PC-3 (cell line): ENCODE measurements around the gene KATNA1. TPM values are rescaled to one million over a fixed set of nuclear protein-coding genes. Genes with fewer than 3 reads are reported as not detected.

Source experiments
- ATAC-seq: fragments of 200-7000 bp; cut with Tn5 transposase; 2 replicates; pipeline ENCODE4 v1.9.1; 2020; ENCODE audit warnings: mild to moderate bottlenecking, moderate library complexity
- BruUV-seq: library from RNA; stranded (reverse); fragments of 400-500 nt; replicated peaks from 2 replicates; lab custom pipeline; 2021; lab: Mats Ljungman, UMichigan
- CTCF ChIA-PET: fragments of 300-600 bp; sonication (Branson Sonifier 250); formaldehyde crosslinking; loops from one replicate; lab custom pipeline; 2022; ENCODE audit warnings: antibody characterized with exemption; lab: Charles Lee
- POLR2A ChIA-PET: fragments of 300-600 bp; sonication (Branson Sonifier 250); formaldehyde crosslinking; loops from one replicate; lab custom pipeline; 2022; ENCODE audit warnings: antibody characterized with exemption; ENCODE audit not compliant: unreplicated experiment; lab: Charles Lee
- DNase-seq: peaks from one replicate; pipeline ENCODE4 v3.0.0-alpha.2; 2015
- H2AFZ ChIP-seq: fragments of 300-600 bp; sonication (generic); 2 replicates; pipeline ENCODE4 v1.6.0; 2016; ENCODE audit warnings: antibody characterized with exemption, low read length
- H3F3A ChIP-seq: fragments of 300-600 bp; sonication (generic); one replicate; pipeline ENCODE4 v1.6.0; 2017; ENCODE audit warnings: antibody characterized with exemption, low read length, control low read depth, mild to moderate bottlenecking; ENCODE audit not compliant: unreplicated experiment
- H3K27ac ChIP-seq: fragments of 300-600 bp; sonication (generic); 2 replicates; pipeline ENCODE4 v1.5.1; 2016; ENCODE audit warnings: mild to moderate bottlenecking, low read length
- H3K27me3 ChIP-seq: fragments of 300-600 bp; sonication (generic); 2 replicates; pipeline ENCODE4 v1.6.1; 2016; ENCODE audit warnings: low read length, mixed read lengths
- H3K36me3 ChIP-seq: fragments of 300-600 bp; sonication (generic); 2 replicates; pipeline ENCODE4 v1.6.1; 2016; ENCODE audit warnings: low read depth, mixed run types, low read length, mixed read lengths
- H3K4me1 ChIP-seq: fragments of 300-600 bp; sonication (generic); 2 replicates; pipeline ENCODE4 v1.5.1; 2016; ENCODE audit warnings: low read length; ENCODE audit not compliant: insufficient read depth
- H3K4me2 ChIP-seq: fragments of 300-600 bp; sonication (generic); 2 replicates; pipeline ENCODE4 v1.6.0; 2016; ENCODE audit warnings: low read length
- H3K4me3 ChIP-seq: fragments of 300-600 bp; sonication (generic); 2 replicates; pipeline ENCODE4 v1.5.1; 2016; ENCODE audit warnings: mild to moderate bottlenecking, low read length, mixed read lengths
- H3K79me2 ChIP-seq: fragments of 300-600 bp; sonication (generic); 2 replicates; pipeline ENCODE4 v1.6.1; 2017; ENCODE audit warnings: low read length, mixed read lengths
- H3K9ac ChIP-seq: fragments of 300-600 bp; sonication (generic); 2 replicates; pipeline ENCODE4 v1.6.0; 2016; ENCODE audit warnings: mild to moderate bottlenecking, low read length
- H3K9me2 ChIP-seq: fragments of 300-600 bp; sonication (generic); replicated peaks from 2 replicates; pipeline ENCODE4 v1.6.1; 2016; ENCODE audit warnings: mixed run types, low read length, mixed read lengths
- H3K9me3 ChIP-seq: fragments of 300-600 bp; sonication (generic); 2 replicates; pipeline ENCODE4 v1.6.1; 2016; ENCODE audit warnings: low read length, mixed read lengths
- H4K20me1 ChIP-seq: fragments of 300-600 bp; sonication (generic); 2 replicates; pipeline ENCODE4 v1.6.1; 2016; ENCODE audit warnings: low read length, mixed read lengths
- EZH2 ChIP-seq: fragments of 300-600 bp; sonication (generic); IDR thresholded peaks from one replicate; pipeline ENCODE4 v1.6.1; 2017; ENCODE audit warnings: antibody characterized with exemption, mild to moderate bottlenecking, low read length; ENCODE audit not compliant: unreplicated experiment
- EZH2phosphoT487 ChIP-seq: fragments of 300-600 bp; sonication (generic); IDR thresholded peaks from 2 replicates; pipeline ENCODE4 v1.6.1; 2018; ENCODE audit warnings: mild to moderate bottlenecking, antibody characterized with exemption, low read length, borderline replicate concordance
- intact Hi-C: fragments of 100-400 bp; cut with micrococcal nuclease; formaldehyde crosslinking; loops from 2 replicates; pipeline ENCODE4 v1.9.0; 2023
- total RNA-seq: library from RNA; depleted of rRNA; stranded (reverse); fragments of >200 nt; gene quantifications from 2 replicates; pipeline ENCODE4 v1.2.3, GENCODE V29; 2014
- TF ChIP-seq, protein P1 (sequence below): fragments of 300-600 bp; sonication (generic); conservative IDR thresholded peaks from 2 replicates; pipeline ENCODE4 v1.5.1; 2017; ENCODE audit warnings: antibody characterized with exemption, low read depth, mild to moderate bottlenecking, low read length

Gene KATNA1
- total RNA-seq, 1 experiment from 2014 or later: 18.1 TPM

DNA sequence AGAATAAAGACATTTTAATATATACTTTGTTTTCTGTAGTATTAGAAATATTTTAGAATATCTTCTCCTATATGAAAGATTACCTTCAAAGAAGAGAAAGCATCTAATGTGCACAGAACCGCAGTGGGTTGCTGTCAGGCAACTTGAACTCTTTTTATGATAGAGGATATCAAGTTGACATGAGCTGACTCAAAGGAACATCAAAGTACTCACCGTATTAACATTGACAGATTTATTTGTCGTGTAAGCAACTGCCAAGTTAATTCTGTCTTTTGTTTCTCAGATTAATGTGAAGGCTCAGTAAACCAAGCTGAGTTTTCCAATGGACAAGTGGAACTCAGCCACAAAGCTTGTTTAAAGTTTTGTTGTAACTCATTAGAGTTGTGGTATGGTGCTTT lies 84.6 kb downstream of the KATNA1 start:
- no peaks in the 10 kb centered on the region for H3F3A ChIP-seq
- H3K9me3 ChIP-seq: no peaks in the 10 kb centered on the region
- H2AFZ ChIP-seq: 0 out of 2 replicates have a peak overlapping the region, but pooled peaks have one; percentile 98
- no TSS peak for BruUV-seq
- no peak overlapping the region for H3K9ac ChIP-seq
- no peak for DNase-seq
- 0 out of 2 replicates have a peak, but pooled peaks cover 5% of the 10 kb centered on the region for H4K20me1 ChIP-seq
- no peak for TF ChIP-seq EZH2
- H3K9me2 ChIP-seq: no peaks in the 10 kb centered on the region
- H3K4me2 ChIP-seq: peak overlapping the region; percentile 98
- no peaks in the 10 kb centered on the region for H3K27me3 ChIP-seq
- intact Hi-C loops: loop anchor here (2.0 kb wide), 1 partner anchor 85 kb away; the partner anchor contains the start of gene KATNA1
- ATAC-seq: no peak
- H3K36me3 ChIP-seq: no peaks in the 10 kb centered on the region
- H3K27ac ChIP-seq: no peak overlapping the region
- POLR2A ChIA-PET: no interaction called here
- no peak overlapping the region for H3K4me3 ChIP-seq
- CTCF ChIA-PET: no interaction called here
- H3K4me1 ChIP-seq: peaks cover 26% of the 10 kb centered on the region
- peaks cover 25% of the 10 kb centered on the region for H3K79me2 ChIP-seq

DNA sequence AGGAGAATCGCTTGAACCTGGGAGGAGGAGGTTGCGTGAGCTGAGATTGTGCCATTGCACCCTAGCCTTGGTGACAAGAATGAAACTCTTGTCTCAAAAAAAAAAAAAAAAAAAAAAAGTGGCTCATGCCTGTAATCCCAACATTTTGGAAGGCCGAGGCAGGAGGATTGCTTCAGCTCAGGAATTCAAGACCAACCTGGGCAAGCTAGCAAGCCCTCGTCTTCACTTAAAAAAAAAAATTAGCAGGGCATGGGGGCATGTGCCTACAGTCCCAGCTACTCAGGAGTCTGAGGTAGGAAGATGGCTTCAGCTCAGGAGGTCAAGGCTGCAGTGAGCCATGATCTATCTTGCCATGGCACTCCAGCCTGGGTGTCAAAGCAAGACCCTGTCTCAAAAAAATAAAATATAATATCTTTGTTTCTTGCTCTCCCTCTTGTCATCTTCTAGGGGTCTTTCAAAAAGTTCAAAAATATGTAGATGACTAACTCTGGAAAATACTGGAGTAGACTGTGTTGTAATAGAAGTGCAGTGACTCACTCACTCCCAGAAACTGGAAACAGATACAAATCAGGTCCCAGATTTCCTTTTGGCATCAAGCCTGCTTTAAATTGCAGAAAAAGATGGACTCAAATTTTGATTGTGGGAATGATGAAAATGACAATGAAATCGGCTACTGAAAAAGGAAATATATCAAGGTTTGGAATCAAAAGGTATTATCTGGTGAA lies 85.1 kb downstream of the KATNA1 start:
- ATAC-seq: no peak
- no peak overlapping the region for H3K4me3 ChIP-seq
- ChIA-PET CTCF (no interaction called here), POLR2A (no interaction called here)
- H3K4me2 ChIP-seq: peak overlapping the region; percentile 98; the same call in 1 of the 2 replicates
- H3K27ac ChIP-seq: no peak overlapping the region
- peaks cover 26% of the 10 kb centered on the region for H3K4me1 ChIP-seq
- H3K9ac ChIP-seq: no peak overlapping the region
- DNase-seq: peak; percentile 68
- no peaks in the 10 kb centered on the region for H3K9me2 ChIP-seq
- H3K27me3 ChIP-seq: no peaks in the 10 kb centered on the region
- H3F3A ChIP-seq: no peaks in the 10 kb centered on the region
- H4K20me1 ChIP-seq: 0 out of 2 replicates have a peak, but pooled peaks cover 5% of the 10 kb centered on the region
- no peak for TF ChIP-seq EZH2phosphoT487
- TF ChIP-seq EZH2: no peak
- TF ChIP-seq, protein P1, sequence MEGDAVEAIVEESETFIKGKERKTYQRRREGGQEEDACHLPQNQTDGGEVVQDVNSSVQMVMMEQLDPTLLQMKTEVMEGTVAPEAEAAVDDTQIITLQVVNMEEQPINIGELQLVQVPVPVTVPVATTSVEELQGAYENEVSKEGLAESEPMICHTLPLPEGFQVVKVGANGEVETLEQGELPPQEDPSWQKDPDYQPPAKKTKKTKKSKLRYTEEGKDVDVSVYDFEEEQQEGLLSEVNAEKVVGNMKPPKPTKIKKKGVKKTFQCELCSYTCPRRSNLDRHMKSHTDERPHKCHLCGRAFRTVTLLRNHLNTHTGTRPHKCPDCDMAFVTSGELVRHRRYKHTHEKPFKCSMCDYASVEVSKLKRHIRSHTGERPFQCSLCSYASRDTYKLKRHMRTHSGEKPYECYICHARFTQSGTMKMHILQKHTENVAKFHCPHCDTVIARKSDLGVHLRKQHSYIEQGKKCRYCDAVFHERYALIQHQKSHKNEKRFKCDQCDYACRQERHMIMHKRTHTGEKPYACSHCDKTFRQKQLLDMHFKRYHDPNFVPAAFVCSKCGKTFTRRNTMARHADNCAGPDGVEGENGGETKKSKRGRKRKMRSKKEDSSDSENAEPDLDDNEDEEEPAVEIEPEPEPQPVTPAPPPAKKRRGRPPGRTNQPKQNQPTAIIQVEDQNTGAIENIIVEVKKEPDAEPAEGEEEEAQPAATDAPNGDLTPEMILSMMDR: no peak
- no TSS peak for BruUV-seq
- no peak overlapping the region for H2AFZ ChIP-seq
- H3K9me3 ChIP-seq: no peaks in the 10 kb centered on the region
- H3K36me3 ChIP-seq: no peaks in the 10 kb centered on the region
- H3K79me2 ChIP-seq: peaks cover 21% of the 10 kb centered on the region
- intact Hi-C loops: no loop called here

DNA sequence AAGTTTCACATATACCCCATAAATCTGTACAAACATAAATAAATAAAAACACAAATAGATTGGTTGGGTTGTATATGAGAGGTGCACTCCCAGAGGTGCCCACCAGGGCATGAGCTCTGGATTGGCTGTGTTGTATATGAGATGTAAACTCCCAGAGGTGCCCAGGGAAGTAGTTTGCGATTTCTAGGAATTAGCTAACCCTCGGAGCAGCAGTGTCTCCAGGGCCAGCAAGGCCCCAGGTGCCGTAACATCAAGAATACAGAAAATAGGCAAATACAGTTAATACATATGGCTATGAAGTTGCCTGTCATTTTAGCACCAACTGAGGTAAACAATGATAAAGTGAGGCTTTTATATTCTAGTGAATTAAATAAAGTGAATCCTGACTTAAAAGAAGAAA lies 87.8 kb downstream of the KATNA1 start:
- Histone ChIP-seq H3K79me2 (no peaks in the 10 kb centered on the region), H3F3A (no peaks in the 10 kb centered on the region), H4K20me1 (no peaks in the 10 kb centered on the region), H3K4me3 (no peak overlapping the region), H3K9me3 (no peaks in the 10 kb centered on the region), H3K9ac (no peak overlapping the region), H2AFZ (no peak overlapping the region), H3K36me3 (no peaks in the 10 kb centered on the region), H3K9me2 (no peaks in the 10 kb centered on the region), H3K4me1 (peaks cover 15% of the 10 kb centered on the region), H3K4me2 (no peak overlapping the region), H3K27ac (no peak overlapping the region), H3K27me3 (no peaks in the 10 kb centered on the region)
- CTCF ChIA-PET: no interaction called here
- intact Hi-C loops: no loop called here
- DNase-seq: peak; percentile 38
- ATAC-seq: peak; percentile 61
- TF ChIP-seq, protein P1: peak; percentile 58
- TF ChIP-seq EZH2: no peak
- POLR2A ChIA-PET: no interaction called here
- BruUV-seq: no TSS peak
